Measurements from ENCODE around the gene PHKB. TPM values are rescaled to one million over a fixed set of nuclear protein-coding genes. Genes with fewer than 3 reads are reported as not detected.

The PHKB gene
- total and polyA plus RNA-seq, 2 of the 8 experiments (the other 6 are each of a cell fraction or from before 2014, with no cell fraction given) = 18.6 to 38.3 TPM

- CTCF ChIA-PET (ENCODE audit: partially characterized antibody) = interaction anchor here (0.8 kb wide), 1 partner anchor 11 kb away, joined by 3 read pairs; no protein-coding TSS in a partner anchor
These were observed 233.4 kb downstream of the PHKB start for GRCh38 chr16:47694543-47694942.

More at GRCh38 chr16:47694543-47694942, 233.4 kb downstream of the PHKB start:
- DNase-seq (ENCODE audit: low read depth in 1 of 2, low spot score in 2 of 2) = peak in 1 of 2 experiments; percentile 5
- H3K23ac ChIP-seq (ENCODE audit: insufficient read length) = no peak overlapping the region
- H3K14ac ChIP-seq (ENCODE audit: insufficient read length) = no peak overlapping the region
- no peak overlapping the region for H4K8ac ChIP-seq (ENCODE audit: extremely low read depth, insufficient read depth, low read length)
- H3K27ac ChIP-seq (ENCODE audit: low read depth, low read length) = no peak overlapping the region
- H3K79me1 ChIP-seq (ENCODE audit: low read depth, low read length) = no peaks in the 10 kb centered on the region
- H3K4me2 ChIP-seq (ENCODE audit: insufficient read depth in 1 of 2, low read depth in 2 of 2, low read length in 2 of 2) = no peak overlapping the region
- H2BK15ac ChIP-seq (ENCODE audit: low read length) = no peak overlapping the region
- no peak overlapping the region for H3K56ac ChIP-seq (replicated peaks; ENCODE audit: insufficient read length, low read depth, low read length)
- H4K91ac ChIP-seq (replicated peaks; ENCODE audit: insufficient read length, low read length) = no peak overlapping the region
- H3K9me3 ChIP-seq (ENCODE audit: insufficient read depth in 2 of 2, low read depth in 1 of 2, low read length in 1 of 2) = no peaks in the 10 kb centered on the region
- no peak overlapping the region for H2BK120ac ChIP-seq (replicated peaks; ENCODE audit: low read depth, low read length)
- no peaks in the 10 kb centered on the region for H3K23me2 ChIP-seq (ENCODE audit: low read depth, low read length)
- TF ChIP-seq USF2 (IDR thresholded peaks at IDR 0.05; ENCODE audit: low read length) (no peak), RAD21 (IDR thresholded peaks at IDR 0.05 in 1 of 2, conservative IDR thresholded peaks at IDR 0.05 in 1 of 2; ENCODE audit: low read depth in 2 of 2, low read length in 2 of 2) (peak; percentile 50 to 62), KDM1A (IDR thresholded peaks at IDR 0.05; ENCODE audit: borderline replicate concordance, low read length) (no peak), TAF1 (IDR thresholded peaks at IDR 0.05; ENCODE audit: low read depth, low read length) (no peak), GABPA (IDR thresholded peaks at IDR 0.05; ENCODE audit: borderline replicate concordance, insufficient read depth, low read length) (no peak)
- TF ChIP-seq, protein P1, sequence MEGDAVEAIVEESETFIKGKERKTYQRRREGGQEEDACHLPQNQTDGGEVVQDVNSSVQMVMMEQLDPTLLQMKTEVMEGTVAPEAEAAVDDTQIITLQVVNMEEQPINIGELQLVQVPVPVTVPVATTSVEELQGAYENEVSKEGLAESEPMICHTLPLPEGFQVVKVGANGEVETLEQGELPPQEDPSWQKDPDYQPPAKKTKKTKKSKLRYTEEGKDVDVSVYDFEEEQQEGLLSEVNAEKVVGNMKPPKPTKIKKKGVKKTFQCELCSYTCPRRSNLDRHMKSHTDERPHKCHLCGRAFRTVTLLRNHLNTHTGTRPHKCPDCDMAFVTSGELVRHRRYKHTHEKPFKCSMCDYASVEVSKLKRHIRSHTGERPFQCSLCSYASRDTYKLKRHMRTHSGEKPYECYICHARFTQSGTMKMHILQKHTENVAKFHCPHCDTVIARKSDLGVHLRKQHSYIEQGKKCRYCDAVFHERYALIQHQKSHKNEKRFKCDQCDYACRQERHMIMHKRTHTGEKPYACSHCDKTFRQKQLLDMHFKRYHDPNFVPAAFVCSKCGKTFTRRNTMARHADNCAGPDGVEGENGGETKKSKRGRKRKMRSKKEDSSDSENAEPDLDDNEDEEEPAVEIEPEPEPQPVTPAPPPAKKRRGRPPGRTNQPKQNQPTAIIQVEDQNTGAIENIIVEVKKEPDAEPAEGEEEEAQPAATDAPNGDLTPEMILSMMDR (IDR thresholded peaks at IDR 0.05; ENCODE audit: control extremely low read depth in 1 of 3, insufficient read depth in 1 of 3, low read depth in 1 of 3, low read length in 3 of 3) = peak; percentile 56 to 73 (median 59)
- H3K18ac ChIP-seq (ENCODE audit: extremely low read depth, low read length) = no peak overlapping the region
- H3K27me3 ChIP-seq (replicated peaks in 1 of 4; ENCODE audit: control insufficient read depth in 3 of 4, extremely low read depth in 1 of 4, insufficient read depth in 3 of 4, low read length in 3 of 4) = no peaks in the 10 kb centered on the region
- POLR2A ChIA-PET (ENCODE audit: partially characterized antibody) = no interaction called here
- no peak overlapping the region for H3K4ac ChIP-seq (replicated peaks; ENCODE audit: insufficient read length, low read depth, low read length)
- H2BK12ac ChIP-seq (ENCODE audit: low read depth, low read length) = no peak overlapping the region
- no peak overlapping the region for H2AK5ac ChIP-seq (ENCODE audit: low read depth, low read length)
- H2BK20ac ChIP-seq (ENCODE audit: low read length) = no peak overlapping the region
- no peak overlapping the region for H2BK5ac ChIP-seq (ENCODE audit: low read depth, low read length)
- peaks cover 0 to 3% (median 0%) of the 10 kb centered on the region in 4 experiments; a peak in 2 of 8 replicates for H3K36me3 ChIP-seq (ENCODE audit: control insufficient read depth in 2 of 4, insufficient read depth in 4 of 4, low read length in 3 of 4)
- H2AFZ ChIP-seq (ENCODE audit: low read length) = no peak overlapping the region
- H3K4me1 ChIP-seq (replicated peaks in 1 of 4; ENCODE audit: control insufficient read depth in 3 of 4, insufficient read depth in 4 of 4, low read length in 3 of 4) = peaks cover 2 to 5% (median 4%) of the 10 kb centered on the region in 4 experiments; a peak in 4 of 7 replicates
- WGBS, 2 experiments (ENCODE audit: extremely low coverage in 1 of 2, insufficient coverage in 1 of 2, insufficient read length in 1 of 2, insufficient replicate concordance in 2 of 2, low coverage in 1 of 2, low lambda C conversion rate in 2 of 2, missing lambda C conversion rate in 1 of 2) = 85% methylated on average over 3 of the region's 3 CpGs; no CpG with 5 or more reads in 1 of the 2 experiments
- H4K5ac ChIP-seq (ENCODE audit: insufficient read length, low read depth, low read length) = no peak overlapping the region
- no peak overlapping the region for H3K9ac ChIP-seq (replicated peaks in 1 of 4; ENCODE audit: extremely low read depth in 1 of 4, low read depth in 3 of 4, low read length in 3 of 4)
- H4K20me1 ChIP-seq (replicated peaks in 1 of 2; ENCODE audit: control insufficient read depth in 1 of 2, insufficient read depth in 2 of 2, low read length in 2 of 2) = no peaks in the 10 kb centered on the region
- FAIRE-seq = no peak
- H3K79me2 ChIP-seq (ENCODE audit: control insufficient read depth in 1 of 2, insufficient read depth in 2 of 2, low read length in 2 of 2) = no peaks in the 10 kb centered on the region
- no peak overlapping the region for H3K4me3 ChIP-seq (ENCODE audit: extremely low read depth in 1 of 4, insufficient read depth in 2 of 4, low read depth in 3 of 4, low read length in 4 of 4)

All from H1 (cell line).